Mesodermal cell (in vitro differentiated cells): Measurements from ENCODE around the gene PRKCA.
A peak's percentile ranks its signal among the peaks of the same experiment; 100 is the strongest.

ENCODE experiments used
- H3K27ac ChIP-seq: 2 replicates; pipeline ENCODE4 v1.7.0; 2013; ENCODE audit warnings: mild to moderate bottlenecking, low read depth, low read length, moderate library complexity; ENCODE audit not compliant: severe bottlenecking
- H3K36me3 ChIP-seq: 2 replicates; pipeline ENCODE4 v1.7.1; 2013; ENCODE audit warnings: mild to moderate bottlenecking, low read length, moderate library complexity; ENCODE audit not compliant: control insufficient read depth, insufficient read depth
- H3K4me1 ChIP-seq: one replicate; pipeline ENCODE4 v1.7.1; 2013; ENCODE audit warnings: mild to moderate bottlenecking, low read length; ENCODE audit not compliant: insufficient read depth, control insufficient read depth, poor library complexity, severe bottlenecking
- H3K4me3 ChIP-seq: 2 replicates; pipeline ENCODE4 v1.7.0; 2013; ENCODE audit warnings: low read length, control low read depth, mild to moderate bottlenecking; ENCODE audit not compliant: insufficient read depth, poor library complexity, severe bottlenecking; ENCODE audit errors: extremely low read depth
- H3K9me3 ChIP-seq: 2 replicates; pipeline ENCODE4 v1.7.1; 2013; ENCODE audit warnings: mild to moderate bottlenecking, low read length, moderate library complexity; ENCODE audit not compliant: control insufficient read depth
- WGBS, 2 experiments: methylation state at CpG; one replicate each; pipeline ENCODE4 v1.1.5; 2013; ENCODE audit warnings: missing lambda C conversion rate in 2 of 2; ENCODE audit not compliant: insufficient coverage in 2 of 2; 5-methylcytosine and 5-hydroxymethylcytosine counted together

PRKCA gene

DNA sequence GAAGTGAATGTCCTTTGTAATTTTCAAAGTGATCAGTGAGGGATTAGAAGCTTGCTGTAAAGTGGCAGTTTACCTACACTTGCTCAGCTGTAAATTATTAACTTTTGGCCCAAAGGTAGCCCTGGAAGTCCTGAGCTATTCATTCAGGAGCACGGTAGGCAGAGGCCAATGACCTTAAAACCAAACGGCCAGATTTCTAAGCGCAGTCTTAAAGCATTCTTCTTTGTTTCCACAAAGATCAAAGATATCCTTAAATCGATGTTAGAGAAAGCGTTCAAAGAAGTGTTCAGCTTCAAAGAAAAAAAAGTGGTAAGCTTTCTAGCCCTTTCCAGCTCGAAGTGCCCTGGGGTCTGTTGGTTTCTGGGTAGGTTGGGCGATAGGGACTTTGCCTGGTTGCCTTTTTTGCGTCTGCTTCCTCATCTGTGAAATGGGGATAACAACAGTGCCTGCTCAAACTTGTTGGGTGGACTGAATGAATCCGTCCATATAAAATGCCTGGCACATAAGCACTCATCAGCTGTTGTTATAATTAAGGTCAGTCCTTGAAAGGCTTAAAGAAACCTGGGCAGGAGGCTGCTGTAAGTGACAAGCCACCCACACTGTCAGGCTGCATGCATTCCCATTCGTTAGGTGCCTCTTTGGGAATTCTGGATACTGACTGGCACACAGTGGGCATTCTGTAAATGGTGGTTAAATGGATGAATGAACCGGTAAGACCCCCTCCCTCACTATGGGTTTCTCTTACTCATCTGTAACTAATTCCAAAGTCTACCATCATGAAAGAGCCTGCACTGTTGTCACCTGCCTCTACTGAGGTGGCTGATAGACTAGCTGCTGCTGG, 113.2 kb downstream of the PRKCA start:
- Histone ChIP-seq H3K27ac (no peak overlapping the region), H3K4me1 (peaks cover 3% of the 10 kb centered on the region), H3K4me3 (no peak overlapping the region), H3K9me3 (no peaks in the 10 kb centered on the region), H3K36me3 (no peaks in the 10 kb centered on the region)
- 74 to 81% methylated on average over 9 to 10 of the region's 11 CpGs for WGBS, 2 experiments

DNA sequence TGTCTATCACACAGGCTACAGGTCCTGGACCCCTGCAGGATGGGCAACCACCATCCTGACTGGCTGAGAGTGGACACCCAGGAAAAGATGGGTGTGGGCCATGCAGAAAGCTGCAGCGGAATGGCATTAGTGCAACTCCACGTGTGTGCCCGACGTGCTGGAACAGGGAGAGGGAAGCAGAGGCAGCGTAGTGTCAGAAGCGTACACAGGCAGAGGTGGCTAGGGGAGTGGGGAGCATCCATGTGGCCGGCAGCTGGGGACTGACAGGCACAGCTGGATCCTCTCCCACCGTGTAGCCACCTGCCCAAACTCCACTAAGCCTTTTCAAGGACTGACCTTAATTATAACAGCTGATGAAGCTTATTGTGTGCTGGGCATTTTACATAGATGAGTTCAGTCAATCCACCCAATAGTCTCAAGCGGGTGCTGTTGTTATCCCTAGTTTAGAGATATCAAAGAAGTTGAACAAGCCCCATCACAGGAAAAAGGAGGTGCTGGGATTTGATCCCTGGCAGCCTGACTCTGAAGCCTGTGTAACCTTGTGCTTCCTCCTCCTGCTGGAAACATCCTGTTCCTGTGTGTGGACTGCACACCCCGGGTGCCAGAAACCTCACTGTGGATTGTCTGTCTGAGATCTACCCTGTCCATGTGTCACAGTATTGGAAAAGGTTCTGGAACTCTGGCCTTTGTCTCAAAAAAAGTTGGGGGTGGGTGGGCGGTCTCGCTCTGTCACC, 114.0 kb downstream of the PRKCA start:
- 85 to 98% methylated on average over 7 of the region's 12 CpGs for WGBS, 2 experiments
- Histone ChIP-seq H3K27ac (no peak overlapping the region), H3K9me3 (no peaks in the 10 kb centered on the region), H3K36me3 (no peaks in the 10 kb centered on the region), H3K4me1 (peaks cover 9% of the 10 kb centered on the region), H3K4me3 (no peak overlapping the region)

DNA sequence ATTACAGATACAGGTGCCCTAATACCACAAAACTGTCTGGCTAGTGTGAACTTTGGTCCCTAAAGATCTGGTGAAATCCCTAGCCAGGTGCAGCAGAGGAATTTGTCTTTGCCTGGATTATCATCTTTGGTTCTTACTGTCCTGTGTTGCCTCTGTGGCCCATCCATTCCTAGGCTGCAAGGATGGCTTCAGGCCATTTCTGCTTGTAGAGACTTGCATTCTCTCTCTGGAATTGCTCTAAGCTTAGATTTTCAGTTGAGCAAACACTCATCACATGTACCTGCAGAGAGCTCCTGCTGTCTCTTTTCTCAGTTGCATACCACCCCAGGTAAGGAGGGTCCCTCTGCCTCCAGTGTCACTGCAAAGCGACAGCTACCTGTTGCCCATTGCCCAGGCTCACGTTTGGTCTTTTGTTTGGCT, 114.9 kb downstream of the PRKCA start:
- Histone ChIP-seq H3K27ac (no peak overlapping the region), H3K9me3 (no peaks in the 10 kb centered on the region), H3K36me3 (no peaks in the 10 kb centered on the region), H3K4me3 (no peak overlapping the region), H3K4me1 (peaks cover 6% of the 10 kb centered on the region)
- 71% methylated on average over 2 of the region's 2 CpGs; no CpG with 5 or more reads in 1 of the 2 experiments for WGBS, 2 experiments

DNA sequence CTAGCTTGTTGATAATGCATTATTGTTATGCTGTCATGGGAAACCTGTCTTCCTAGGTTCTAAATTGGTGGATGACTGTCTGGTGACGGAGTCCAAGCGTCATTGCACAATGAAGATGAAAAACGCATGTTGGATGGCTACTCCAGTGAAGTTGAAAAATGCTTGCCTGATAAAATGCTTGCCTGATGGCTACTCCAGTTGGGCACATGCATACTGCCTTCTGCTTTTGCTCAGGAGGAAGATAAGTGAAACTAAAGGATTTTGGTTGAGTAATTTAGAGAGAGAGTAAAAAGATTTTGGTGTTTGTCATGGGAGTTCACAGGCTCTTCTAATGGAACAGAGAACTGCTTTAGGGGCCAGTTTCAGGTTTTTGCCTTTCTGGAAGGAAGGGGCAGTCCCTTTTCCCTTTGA, 118.6 kb downstream of the PRKCA start:
- Histone ChIP-seq H3K9me3 (no peaks in the 10 kb centered on the region), H3K27ac (peak overlapping the region; percentile 57), H3K4me1 (peaks cover 6% of the 10 kb centered on the region), H3K36me3 (no peaks in the 10 kb centered on the region), H3K4me3 (no peak overlapping the region)
- WGBS, 2 experiments = 85 to 96% methylated on average over 3 of the region's 3 CpGs

DNA sequence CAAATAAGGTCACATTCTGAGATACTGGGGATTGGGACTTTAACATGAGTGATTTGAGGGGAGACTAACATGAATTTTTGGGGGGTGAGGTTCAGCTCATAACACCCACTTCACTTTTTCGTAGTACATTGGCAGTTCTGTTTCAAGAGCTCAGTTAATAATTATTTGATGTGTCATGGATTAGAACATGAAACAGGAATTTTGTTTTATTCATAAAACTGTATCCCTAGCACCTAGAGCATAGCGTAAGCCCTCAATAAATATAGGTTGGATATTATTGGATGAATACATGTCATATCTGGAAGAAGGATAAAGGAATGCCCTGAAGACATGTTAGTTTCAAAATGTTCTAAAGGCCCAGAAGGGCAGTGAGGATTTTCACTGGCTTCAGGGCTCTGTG, 119.8 kb downstream of the PRKCA start:
- WGBS, 2 experiments = no CpG with 5 or more reads among the region's 2 CpGs
- Histone ChIP-seq H3K27ac (no peak overlapping the region), H3K4me3 (no peak overlapping the region), H3K36me3 (no peaks in the 10 kb centered on the region), H3K4me1 (peaks cover 6% of the 10 kb centered on the region), H3K9me3 (peaks cover 5% of the 10 kb centered on the region)

DNA sequence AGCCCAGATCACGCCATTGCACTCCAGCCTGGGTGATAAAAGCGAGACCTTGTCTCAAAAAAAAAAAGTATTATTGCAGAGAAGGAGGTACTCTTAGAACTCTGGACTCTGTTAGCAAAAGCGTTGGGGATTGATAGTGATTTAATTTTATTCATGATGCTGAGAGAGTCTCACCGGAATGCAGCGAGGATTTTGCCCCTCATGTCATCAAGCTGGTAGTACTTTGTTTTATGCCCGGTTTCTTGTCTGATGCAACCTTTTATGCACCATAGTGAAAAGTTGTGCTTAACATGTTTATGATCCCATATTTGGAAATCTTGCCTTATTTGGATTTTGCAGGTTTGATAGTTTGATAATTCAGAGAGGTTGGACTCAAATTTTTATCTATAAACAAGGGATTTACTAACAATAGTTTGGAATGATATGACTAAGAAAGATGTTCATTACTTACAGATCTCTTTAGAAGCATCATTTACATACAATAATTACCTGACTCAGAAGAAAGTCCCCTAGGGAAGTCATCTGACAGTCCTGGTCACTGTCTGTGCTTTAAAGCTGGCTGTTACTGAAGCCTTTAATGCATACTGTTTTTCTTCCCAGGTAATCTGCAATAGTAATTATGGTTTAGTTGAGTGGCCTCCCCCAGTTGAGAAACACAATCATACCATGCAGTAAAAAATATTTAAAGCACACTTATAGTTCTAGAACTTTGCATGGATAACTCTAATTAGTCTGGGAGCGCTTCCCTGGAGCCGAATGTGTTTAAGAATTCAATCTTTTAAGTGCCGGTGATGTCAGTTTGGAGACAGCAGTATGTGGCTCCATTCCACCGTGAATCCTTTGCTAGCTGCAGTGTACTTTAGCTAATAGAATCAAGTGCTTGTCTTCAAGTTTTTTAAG, 120.9 kb downstream of the PRKCA start:
- Histone ChIP-seq H3K27ac (peak overlapping the region; percentile 29), H3K9me3 (peaks cover 5% of the 10 kb centered on the region), H3K4me3 (no peak overlapping the region), H3K4me1 (peaks cover 6% of the 10 kb centered on the region), H3K36me3 (no peaks in the 10 kb centered on the region)
- WGBS, 2 experiments = 85 to 94% methylated on average over 3 to 6 of the region's 10 CpGs

DNA sequence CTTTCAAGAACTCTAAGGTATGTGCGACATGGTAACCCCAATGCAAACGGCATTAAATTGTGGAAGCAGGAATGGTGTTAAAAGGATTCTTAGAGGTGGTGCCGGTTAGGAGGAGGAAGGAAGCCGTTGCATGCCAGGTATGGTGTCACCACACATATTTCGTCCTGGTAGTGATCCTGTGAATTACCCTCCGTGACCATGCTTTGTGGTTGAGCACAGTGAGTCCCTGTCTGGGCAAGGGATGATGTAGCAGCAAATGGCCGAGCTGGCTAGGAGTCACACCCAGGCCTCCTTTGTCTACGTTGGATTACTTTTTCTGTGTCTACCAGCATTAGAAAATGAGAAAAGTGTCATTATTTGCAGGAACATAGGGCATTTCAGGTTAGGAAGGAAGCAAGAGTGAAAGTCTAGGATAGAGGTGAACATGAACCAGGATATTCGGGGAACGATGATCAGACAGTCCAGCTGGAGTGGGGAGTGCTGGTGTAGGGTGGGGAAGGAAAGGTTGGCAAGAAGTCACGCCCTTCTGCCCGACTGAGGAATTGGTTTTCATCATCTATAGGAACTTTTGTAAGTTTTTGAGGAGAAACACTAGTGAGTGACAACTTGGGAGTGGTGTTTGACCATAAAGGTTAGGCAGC, 123.5 kb downstream of the PRKCA start:
- H3K27ac ChIP-seq = no peak overlapping the region
- peaks cover 5% of the 10 kb centered on the region for H3K9me3 ChIP-seq
- WGBS, 2 experiments = 92 to 94% methylated on average over 11 to 12 of the region's 12 CpGs
- H3K4me1 ChIP-seq = peaks cover 4% of the 10 kb centered on the region
- H3K36me3 ChIP-seq = no peaks in the 10 kb centered on the region
- H3K4me3 ChIP-seq = no peak overlapping the region

DNA sequence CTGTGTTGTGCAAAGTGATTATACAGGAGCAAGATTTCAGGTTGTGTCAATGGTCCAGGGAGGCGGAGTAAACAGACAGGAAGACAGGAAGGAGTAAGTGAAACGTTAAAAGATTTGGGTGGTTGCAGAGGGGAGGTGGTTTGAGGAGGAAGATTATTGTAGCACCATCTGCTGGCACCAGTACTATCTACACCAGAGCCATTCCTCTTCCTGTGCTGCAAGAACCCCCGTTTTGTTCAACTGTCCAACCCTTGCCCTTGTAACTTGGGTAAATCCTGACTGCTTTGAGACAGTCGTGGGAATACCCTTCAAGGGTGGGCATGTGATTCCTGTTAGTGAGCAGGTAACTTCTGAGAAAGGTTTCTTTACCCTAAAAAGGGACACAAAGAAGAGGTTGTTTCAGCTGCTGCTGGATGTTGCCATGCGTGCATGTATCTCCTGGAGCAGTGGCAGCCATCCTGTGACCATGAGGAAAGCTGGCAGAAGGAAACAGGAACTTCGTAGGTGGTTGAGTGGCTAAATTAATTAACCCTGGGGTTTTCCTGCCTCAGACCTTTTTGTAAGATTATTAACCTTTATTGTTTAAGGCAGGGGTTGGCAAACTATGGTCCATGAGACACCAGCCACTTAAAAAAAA, 124.1 kb downstream of the PRKCA start:
- 79 to 98% methylated on average over 4 to 6 of the region's 6 CpGs for WGBS, 2 experiments
- H3K9me3 ChIP-seq = peaks cover 5% of the 10 kb centered on the region
- H3K36me3 ChIP-seq = no peaks in the 10 kb centered on the region
- peaks cover 3% of the 10 kb centered on the region for H3K4me1 ChIP-seq
- H3K4me3 ChIP-seq = no peak overlapping the region
- H3K27ac ChIP-seq = no peak overlapping the region

DNA sequence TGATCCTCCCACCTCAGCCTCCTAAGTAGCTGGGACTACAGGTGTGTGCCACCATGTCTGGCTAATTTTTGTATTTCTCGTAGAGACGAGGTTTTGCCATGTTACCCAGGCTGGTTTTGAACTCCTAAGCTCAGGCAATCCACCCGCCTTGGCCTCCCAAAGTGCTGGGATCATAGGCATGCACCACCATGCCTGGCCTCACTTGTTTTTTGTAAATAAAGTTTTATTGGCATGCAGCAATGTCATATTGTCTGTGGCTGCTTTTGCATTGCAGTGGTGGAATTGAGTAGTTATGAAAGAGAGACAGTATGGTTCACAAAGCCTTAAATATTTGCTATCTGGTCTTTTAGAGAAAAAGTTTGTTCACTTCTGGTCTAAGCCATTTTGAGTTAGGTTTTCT, 124.7 kb downstream of the PRKCA start:
- peaks cover 4% of the 10 kb centered on the region for H3K4me1 ChIP-seq
- WGBS, 2 experiments = 85 to 94% methylated on average over 2 to 3 of the region's 3 CpGs
- H3K27ac ChIP-seq = no peak overlapping the region
- H3K4me3 ChIP-seq = no peak overlapping the region
- H3K9me3 ChIP-seq = peaks cover 5% of the 10 kb centered on the region
- no peaks in the 10 kb centered on the region for H3K36me3 ChIP-seq

DNA sequence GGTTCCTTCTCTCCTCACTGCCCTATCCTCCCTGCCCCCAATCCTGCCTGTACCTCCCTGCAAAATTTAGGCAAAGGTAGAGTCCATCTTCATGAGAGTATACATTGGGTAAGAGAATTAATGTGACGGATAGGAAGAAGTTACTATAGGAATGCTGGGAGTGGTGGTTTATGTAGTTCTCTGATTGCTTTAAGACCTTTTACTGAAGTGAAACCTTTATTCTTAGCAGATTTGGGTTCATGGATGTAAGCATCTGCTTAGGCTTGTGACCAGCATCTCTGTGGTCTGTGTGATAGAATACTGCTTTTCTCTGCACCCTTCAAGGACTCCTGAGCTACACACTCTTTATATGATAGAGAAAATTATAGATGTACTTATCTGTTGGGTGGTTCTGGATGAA, 127.3 kb downstream of the PRKCA start:
- peaks cover 4% of the 10 kb centered on the region for H3K4me1 ChIP-seq
- H3K27ac ChIP-seq = no peak overlapping the region
- no peak overlapping the region for H3K4me3 ChIP-seq
- WGBS, 2 experiments = 89 to 100% methylated on average over 1 of the region's 1 CpG
- no peaks in the 10 kb centered on the region for H3K36me3 ChIP-seq
- peaks cover 5% of the 10 kb centered on the region for H3K9me3 ChIP-seq
